ENCODE measurements around the gene EFEMP1.
A peak's percentile ranks its signal among the peaks of the same experiment; 100 is the strongest.

EFEMP1 gene

DNA sequence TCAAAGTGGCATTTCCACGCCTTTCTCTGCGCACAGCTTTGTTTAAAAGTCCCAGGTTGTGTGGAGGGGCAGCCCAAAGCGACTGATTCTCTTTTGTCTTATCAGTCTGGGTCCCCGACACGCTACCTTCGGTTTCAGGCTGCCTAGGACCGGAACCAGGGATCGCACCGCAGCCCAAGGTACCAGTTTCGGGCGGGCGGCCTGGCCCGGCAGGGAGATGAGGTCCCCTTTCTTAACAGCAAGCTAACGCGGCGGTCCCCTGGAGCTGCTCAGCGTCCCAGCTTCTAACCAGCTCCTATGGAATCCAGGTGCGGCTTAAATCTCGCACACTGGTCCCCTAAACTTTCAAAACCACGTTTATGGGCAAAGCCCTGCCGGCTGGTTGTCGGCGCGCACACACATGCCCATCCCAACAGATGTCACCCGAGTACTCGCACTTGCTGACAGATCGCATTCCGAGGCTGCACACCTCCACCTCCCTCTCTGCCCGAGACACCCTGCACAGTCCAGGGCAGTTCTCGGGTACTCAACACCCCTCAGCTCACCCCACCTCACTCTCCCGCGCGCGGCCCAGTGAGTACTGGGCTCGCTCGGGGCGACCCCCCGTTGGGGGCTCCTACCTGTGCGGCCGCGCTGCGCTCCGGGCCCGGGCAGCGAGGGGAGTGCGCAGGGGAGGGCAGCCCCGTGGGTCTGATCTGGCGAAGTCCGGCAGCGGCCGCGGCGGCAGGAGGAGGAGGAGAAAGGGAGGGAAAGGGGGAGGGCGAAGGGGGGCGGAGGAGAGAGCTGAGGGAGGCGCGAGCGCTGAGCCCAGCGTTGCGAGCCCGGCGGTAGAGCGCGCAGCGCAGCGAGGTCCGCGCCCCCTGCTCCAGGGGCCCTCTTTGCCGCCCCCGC, at the start of gene EFEMP1:
Gene EFEMP1 (minus strand): TSS at position 692 of the 891 bp plus-strand sequence. CDS start 1,342 bp downstream, outside the sequence.
- peak; percentile 62 for DNase-seq

- peak; percentile 17 for DNase-seq
Observed at GRCh38 chr2:55970500-55970899, 46.9 kb upstream of the EFEMP1 start.

- peak; percentile 75 for DNase-seq
Observed at GRCh38 chr2:55968941-55969340, 45.4 kb upstream of the EFEMP1 start.

DNA sequence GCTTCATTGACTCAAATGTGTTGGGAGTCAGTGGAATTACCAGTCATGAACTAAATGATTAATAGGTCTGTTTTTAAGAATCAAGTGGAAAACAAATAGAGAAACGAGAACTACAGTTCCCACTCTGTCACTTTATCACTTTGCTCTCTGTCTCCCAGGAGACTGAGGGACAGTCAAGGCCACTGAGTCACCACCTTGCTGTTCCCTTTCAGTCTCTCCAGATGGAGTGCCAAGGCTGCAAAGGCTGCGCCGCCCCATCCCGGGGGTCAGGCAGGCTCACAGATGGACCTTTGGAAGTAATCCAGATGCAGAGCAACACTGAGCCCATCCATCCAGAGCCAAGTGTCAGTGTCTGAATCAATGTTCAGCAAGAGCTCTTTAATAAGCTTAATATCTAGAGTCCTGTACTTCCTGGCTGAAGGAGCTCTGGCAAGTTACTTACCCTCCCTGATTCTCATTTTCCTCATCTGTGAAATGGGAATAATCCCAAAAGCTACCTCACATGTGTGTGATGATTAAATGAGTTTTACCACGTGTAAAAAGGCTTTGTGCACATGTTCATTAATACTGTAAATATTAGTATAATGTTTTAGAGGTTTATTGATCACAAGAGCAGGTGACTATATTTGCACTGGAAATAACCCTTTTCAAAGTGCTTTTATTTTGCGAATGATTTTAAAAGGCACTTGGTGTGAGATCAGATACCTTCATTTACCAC, 43.0 kb upstream of the EFEMP1 start:
- peak; percentile 39 for DNase-seq

GRCh38 chr2:55965966-55966365, 42.4 kb upstream of the EFEMP1 start:
- DNase-seq = peak; percentile 44

GRCh38 chr2:55965276-55965675, 41.7 kb upstream of the EFEMP1 start:
- no peak for DNase-seq

- peak; percentile 70 for DNase-seq
Observed at GRCh38 chr2:55962915-55963314, 39.3 kb upstream of the EFEMP1 start.

GRCh38 chr2:55961318-55961911, 37.8 kb upstream of the EFEMP1 start:
- peak; percentile 70 for DNase-seq

DNA sequence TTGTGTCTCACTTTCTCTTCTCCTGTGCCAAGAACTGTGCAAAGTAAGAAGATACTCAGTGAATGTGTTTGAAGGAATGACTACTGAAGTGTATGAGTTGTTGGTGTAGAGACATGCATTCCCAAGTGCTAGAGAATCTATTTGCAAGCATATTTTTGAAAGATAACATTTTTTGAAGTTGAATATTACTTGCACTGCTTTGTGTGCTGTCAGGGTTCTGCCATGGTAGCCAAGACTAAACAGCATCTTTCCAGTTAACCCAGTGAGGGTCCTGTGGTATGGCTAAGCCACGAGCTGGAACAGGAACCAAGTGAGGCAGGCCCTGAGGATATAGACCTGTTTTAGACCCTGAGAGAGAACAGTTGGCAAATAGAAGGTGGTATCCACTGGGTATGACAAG, 35.2 kb upstream of the EFEMP1 start:
- DNase-seq = peak; percentile 16

DNA sequence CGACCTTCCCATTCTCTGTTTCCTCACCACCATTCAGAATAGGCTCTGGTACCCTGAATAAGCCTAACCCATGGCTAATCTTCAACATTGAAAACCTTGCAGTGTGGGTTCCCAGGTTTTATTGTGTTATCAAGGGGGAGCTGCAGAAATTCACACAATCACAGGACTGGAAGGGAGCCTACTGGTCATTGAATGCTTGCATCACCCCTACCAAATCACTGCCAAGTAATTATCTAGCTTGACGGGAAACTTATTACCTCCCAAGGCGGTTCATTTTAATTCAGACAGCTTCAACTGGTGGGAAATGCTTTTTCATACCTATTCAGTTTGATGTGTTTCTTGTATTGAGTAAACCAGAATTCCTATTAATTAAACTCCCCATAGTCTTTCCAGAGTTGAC, 33.6 kb upstream of the EFEMP1 start:
- no peak for DNase-seq

DNA sequence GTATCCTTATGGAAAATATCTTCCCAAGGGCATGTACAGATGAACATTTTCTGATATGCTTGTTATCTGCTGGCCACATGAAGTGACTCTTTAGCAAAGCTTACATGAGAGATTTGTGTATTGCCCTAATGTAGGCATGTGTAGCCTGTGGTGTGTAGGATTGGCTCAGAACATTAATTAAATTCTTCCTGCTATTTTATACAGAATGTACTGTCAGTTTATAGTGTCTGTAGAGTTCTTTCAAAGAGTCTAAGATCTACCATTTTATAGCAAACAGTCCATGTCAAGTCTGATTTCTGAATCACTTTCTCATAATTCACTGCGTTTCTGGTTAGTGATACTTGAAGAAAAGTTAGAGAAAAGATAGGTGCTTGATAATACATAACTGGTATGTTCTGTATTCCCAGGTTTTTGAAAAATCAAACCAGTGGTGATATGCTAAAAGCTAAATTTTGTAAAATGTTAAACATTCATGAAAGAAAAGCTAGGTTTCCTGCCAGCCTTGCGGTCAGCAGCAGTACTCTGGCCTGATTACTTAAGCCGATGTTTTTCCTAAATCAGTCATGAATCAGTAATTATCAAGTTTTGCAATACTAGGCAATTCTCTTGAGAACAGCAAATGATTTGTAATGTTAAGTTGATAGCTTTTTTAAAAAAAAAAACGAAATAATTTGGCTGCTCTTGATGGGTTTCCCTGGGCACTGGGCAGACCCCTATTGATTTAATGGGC, 30.9 kb upstream of the EFEMP1 start:
- DNase-seq = peak; percentile 46

DNA sequence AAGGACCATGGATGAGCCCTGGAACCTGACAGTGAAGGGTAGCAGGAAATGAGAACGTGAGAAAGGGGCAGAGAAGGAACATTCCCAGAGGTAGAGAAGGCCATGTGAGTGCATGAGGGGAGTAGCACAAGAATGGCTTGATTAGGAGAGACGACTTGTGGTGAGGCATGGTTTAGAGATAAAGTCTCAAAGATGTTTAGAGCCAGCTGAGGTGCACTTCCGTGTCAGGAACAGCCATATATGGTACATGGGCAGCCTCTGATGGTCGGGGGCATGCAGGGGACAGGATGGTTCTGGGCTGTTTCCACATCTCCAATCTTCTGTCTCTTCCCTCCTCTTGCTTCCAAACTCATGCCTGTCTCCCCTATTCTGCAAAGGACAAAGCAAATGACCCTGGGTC, 28.8 kb upstream of the EFEMP1 start:
- DNase-seq = no peak

GRCh38 chr2:55951533-55951932, 28.0 kb upstream of the EFEMP1 start:
- no peak for DNase-seq

DNA sequence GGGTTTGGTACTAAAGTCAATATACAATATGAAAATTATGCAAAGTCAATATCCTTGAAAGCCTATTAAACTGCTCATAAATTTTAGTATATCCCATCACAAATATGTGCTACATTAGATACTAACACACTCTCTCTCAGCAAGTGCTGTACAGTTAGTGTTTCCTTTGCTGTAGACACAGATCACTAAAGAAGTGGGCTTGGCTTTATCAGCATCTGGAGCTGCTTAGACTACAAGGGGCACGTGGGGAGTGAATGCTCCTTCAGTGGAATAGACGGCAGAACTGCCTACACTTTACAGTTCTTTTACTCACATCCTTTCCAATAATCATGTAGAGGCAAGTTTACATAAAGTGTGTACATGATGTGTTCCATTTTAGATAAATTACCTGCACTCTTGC, 26.0 kb upstream of the EFEMP1 start:
- DNase-seq = no peak

DNA sequence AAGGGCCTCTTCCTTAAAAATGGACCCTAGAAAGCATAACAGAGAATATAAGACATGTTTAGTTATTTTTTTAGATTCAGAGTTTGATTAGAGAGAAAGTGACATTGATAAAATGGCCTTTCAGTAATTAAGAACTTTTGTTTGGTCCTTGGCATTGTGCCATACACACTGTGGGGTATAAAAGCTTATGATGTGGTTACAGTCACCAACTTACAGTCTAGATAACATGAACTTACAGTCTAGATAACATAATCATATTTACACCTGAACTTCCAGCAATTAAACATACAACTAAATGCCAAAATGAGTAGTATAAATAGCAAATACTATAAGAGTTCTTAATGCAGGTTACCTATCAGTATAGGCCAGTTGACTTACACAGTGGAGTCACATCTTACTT, 25.6 kb upstream of the EFEMP1 start:
- DNase-seq = no peak

DNA sequence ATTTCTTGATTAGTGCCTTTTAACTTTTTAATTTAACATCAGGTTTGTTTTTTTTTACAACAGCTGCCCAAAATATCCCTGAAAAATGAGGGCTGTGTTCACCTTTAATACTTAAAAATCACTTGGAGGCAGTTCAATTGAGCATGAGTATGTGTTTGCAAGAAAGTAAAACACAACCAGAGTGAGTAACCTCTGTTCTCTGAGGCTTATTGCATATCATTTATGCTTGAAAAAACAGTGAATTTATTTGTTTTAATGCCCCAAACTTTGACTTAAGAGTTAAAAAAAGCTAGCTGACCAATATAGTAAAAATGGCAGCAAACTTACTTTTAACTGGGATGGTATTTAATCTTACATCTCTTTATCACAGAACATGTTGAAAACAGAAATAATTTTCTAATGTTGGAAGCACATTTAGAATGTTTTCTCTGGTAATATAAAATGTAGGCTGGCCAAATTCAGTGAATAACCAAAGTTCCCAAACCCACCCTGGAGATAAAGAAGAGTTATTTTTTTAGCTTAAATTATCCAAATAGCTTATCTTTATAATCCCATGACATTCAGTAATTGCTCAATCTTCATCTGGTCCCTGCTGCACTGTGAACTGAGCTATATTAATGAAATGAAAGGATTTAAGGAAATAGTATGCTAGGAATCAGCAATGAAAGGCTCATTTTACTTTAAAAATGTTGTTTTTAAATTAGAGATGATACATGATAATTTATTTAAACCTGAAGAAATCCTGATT, 24.8 kb upstream of the EFEMP1 start:
- DNase-seq = no peak

DNA sequence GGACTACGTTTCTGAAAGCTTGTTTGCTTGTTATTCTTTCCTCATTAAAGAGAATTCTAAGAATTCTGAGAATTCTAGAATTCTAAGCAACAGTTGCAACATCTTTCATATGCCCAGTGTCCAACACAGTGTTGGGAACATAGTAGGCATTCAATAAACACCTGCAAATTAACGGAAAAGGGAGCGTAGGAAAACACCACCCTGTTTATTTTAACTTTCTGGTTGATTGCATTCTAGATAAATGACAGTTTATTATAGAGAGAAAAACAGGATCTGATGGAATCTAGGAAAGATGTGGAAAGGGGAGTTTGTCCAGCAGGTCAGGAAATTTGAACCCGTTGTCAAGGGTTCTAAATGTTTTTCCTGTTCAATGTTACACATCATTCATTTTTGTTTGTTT, 24.2 kb upstream of the EFEMP1 start:
- no peak for DNase-seq

- DNase-seq = no peak
Observed at GRCh38 chr2:55946793-55947192, 23.2 kb upstream of the EFEMP1 start.

DNA sequence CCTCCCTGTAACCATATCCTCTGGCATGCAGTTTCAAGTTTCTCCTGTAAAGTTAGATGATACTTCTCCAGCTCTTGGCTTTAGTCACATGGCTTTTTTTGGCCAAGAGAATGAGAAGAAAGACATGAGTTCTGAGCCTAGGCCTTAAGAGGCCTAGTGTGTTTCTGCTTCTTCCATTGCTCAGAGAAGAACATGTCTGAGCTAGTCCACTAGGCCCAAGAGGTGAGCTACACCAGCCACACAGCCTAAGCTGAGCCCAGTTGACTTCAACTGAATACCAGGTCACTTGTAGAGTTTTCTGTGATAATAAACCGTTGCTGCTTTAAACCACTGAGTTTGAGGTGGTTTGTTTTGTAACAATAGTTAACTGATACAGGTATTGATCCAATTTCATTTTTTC, 19.9 kb upstream of the EFEMP1 start:
- DNase-seq = no peak

DNA sequence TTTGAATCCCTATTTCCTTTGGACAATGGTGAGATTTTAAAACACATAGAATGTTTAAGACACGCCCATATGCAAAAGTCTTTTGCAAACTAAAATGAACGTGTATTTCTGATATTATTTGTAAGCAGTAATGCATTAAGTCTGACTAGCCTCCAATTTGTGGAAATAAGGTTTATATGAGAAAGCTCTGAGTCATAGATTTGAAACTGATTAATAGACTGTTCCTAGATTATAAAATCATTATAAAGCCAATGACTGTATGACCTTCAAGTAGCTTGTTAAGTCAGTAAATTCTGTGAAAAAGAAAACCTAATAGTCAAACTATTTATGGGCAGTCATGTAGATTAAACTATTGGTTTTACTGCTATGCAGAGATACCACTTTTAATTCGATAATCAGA, 12.8 kb upstream of the EFEMP1 start:
- DNase-seq = no peak

DNA sequence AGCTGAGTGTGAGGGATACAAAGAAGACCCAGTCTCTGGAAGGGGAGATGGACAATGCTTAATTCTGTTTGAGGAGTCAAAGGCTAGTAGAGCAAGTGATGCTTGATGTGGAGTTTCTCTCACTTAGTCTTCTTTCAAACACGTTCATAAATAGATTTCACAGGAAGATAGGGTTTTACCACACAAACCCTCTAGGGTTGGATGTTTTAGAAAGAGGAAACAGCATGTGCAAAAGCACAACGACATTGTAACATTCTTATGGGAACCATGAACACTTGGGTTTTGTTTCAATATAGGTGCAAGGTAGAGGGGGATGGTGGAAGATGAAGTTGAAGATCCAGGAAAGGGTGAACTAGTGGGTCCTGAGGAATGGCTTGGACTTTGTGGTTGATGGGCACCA, 10.8 kb upstream of the EFEMP1 start:
- DNase-seq = no peak

DNA sequence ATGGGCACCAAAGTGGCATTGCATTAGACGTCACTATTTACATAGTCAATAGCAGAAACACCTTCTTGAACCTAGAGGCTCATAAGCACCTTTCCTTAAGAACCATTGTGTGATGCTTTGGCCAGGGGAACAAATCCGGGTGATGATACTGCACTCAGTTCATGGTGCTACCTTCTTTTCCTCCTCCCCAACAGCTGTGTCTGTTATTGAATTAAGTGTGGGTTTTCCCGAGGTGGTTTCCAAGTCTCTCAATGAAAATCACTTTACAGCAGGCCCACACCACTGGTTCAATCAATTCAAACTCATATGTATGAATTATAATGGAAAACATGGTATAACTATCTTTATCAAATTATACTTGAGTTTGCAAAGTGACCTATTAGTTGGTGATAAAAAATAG, 9.3 kb upstream of the EFEMP1 start:
- DNase-seq = no peak

Measured in fibroblast of upper back skin (primary cell).